Upper lobe of right lung (tissue), 1 donor: ENCODE data around the gene GRAMD1C. TPM values are rescaled to one million over a fixed set of nuclear protein-coding genes. Genes with fewer than 3 reads are reported as not detected.

ENCODE experiments used
- ATAC-seq: fragments of 200-7000 bp; cut with Tn5 transposase; one replicate; pipeline ENCODE4 v1.9.1; 2020; ENCODE audit warnings: mild to moderate bottlenecking, moderate library complexity
- DNase-seq: peaks from one replicate; pipeline ENCODE4 v3.0.0-alpha.2; 2020
- H3K27ac ChIP-seq: fragments of 200-600 bp; one replicate; pipeline ENCODE4 v1.8.0; 2022
- H3K27me3 ChIP-seq: fragments of 200-600 bp; one replicate; pipeline ENCODE4 v1.8.0; 2022; ENCODE audit warnings: mild to moderate bottlenecking
- H3K36me3 ChIP-seq: fragments of 200-600 bp; one replicate; pipeline ENCODE4 v1.8.0; 2022
- H3K4me1 ChIP-seq: fragments of 200-600 bp; one replicate; pipeline ENCODE4 v1.8.0; 2022
- H3K4me3 ChIP-seq: fragments of 200-600 bp; one replicate; pipeline ENCODE4 v1.8.0; 2022; ENCODE audit warnings: mild to moderate bottlenecking
- H3K9me3 ChIP-seq: fragments of 200-600 bp; one replicate; pipeline ENCODE4 v1.8.0; 2022
- intact Hi-C: fragments of 100-400 bp; cut with DNase I; formaldehyde crosslinking; loops from one replicate; pipeline ENCODE4 v1.11.0; 2022
- total RNA-seq: library from RNA; stranded (reverse); fragmentation: NEBNext Ultra II Directional; extraction: Animal tissue kit (Norgen Biotek cat#: 25700); gene quantifications from one replicate; pipeline ENCODE4 v1.2.1, GENCODE V29; 2021
- TF ChIP-seq, protein P1 (sequence below): fragments of 200-600 bp; IDR thresholded peaks from one replicate; pipeline ENCODE4 v1.8.0; 2022; ENCODE audit warnings: antibody characterized with exemption
- donor health status: DM: no; HTN: yes; CAD: no; lungs with severe emphysema.

The GRAMD1C gene
- total RNA-seq, 1 donor from 2014 or later = 6.4 TPM

GRCh38 chr3:113927556-113927955 lies 89.0 kb downstream of the GRAMD1C start:
- H3K36me3 ChIP-seq = no peaks in the 10 kb centered on the region
- H3K27me3 ChIP-seq = no peaks in the 10 kb centered on the region
- no peaks in the 10 kb centered on the region for H3K4me1 ChIP-seq
- TF ChIP-seq, protein P1, sequence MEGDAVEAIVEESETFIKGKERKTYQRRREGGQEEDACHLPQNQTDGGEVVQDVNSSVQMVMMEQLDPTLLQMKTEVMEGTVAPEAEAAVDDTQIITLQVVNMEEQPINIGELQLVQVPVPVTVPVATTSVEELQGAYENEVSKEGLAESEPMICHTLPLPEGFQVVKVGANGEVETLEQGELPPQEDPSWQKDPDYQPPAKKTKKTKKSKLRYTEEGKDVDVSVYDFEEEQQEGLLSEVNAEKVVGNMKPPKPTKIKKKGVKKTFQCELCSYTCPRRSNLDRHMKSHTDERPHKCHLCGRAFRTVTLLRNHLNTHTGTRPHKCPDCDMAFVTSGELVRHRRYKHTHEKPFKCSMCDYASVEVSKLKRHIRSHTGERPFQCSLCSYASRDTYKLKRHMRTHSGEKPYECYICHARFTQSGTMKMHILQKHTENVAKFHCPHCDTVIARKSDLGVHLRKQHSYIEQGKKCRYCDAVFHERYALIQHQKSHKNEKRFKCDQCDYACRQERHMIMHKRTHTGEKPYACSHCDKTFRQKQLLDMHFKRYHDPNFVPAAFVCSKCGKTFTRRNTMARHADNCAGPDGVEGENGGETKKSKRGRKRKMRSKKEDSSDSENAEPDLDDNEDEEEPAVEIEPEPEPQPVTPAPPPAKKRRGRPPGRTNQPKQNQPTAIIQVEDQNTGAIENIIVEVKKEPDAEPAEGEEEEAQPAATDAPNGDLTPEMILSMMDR = no peak
- no peak overlapping the region for H3K27ac ChIP-seq
- DNase-seq (no peak), ATAC-seq (no peak)
- peaks cover 6% of the 10 kb centered on the region for H3K9me3 ChIP-seq
- no peak overlapping the region for H3K4me3 ChIP-seq
- intact Hi-C loops = no loop called here

- no peaks in the 10 kb centered on the region for H3K27me3 ChIP-seq
- intact Hi-C loops = no loop called here
- ATAC-seq = no peak
- no peaks in the 10 kb centered on the region for H3K9me3 ChIP-seq
- H3K27ac ChIP-seq = peak overlapping the region; percentile 65
- TF ChIP-seq, protein P1 = no peak
- DNase-seq = no peak
- H3K4me3 ChIP-seq = peak overlapping the region; percentile 80
- no peaks in the 10 kb centered on the region for H3K36me3 ChIP-seq
- H3K4me1 ChIP-seq = no peaks in the 10 kb centered on the region
These were observed 108.2 kb downstream of the GRAMD1C start for GRCh38 chr3:113946831-113947230.

DNA sequence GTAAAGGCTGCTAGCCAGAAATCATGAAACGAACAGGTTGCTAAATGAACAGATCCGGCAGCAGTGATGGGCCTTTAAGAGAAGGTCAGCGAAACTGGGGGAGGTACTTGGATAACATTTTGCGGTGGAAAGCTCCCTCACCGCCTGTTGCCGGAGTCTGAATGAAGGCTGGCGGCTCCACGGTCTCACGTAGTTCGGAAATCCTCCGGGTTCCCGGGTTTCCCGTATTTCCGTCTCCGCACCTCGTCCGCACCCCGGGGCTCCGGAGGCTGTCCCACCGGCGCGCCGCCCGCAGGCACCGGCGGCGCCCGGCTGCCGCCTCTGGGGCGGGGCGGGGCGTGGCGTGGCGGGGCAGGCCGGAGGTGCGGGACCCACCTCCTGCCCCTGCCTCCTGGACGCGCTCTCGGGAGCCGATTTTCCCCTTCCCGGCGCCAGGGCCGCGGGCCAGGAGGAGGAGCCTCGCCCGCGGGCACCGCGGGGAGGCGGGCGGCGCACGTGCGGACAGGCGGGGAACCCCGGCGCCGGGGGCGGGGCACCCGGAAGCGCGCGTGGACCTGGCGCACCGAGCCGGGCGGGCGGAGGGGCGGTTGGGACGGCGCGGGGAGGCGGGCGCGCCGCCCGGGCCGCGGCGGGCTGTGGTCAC lies 108.9 kb downstream of the GRAMD1C start, which contains the start of gene ZDHHC23:
ZDHHC23 (plus strand) TSS at position 642 of the 643 bp plus-strand sequence. CDS start 790 bp downstream, outside the sequence.
- Histone ChIP-seq H3K36me3 (no peaks in the 10 kb centered on the region), H3K27ac (peak within 1 kb of the TSS; percentile 65), H3K4me1 (no peaks in the 10 kb centered on the region), H3K9me3 (no peaks in the 10 kb centered on the region), H3K27me3 (no peaks in the 10 kb centered on the region), H3K4me3 (peak within 1 kb of the TSS; percentile 80)
- TF ChIP-seq, protein P1 = no peak
- DNase-seq (peak; percentile 94), ATAC-seq (peak; percentile 96)
- intact Hi-C loops = no loop called here

GRCh38 chr3:113948015-113948917 lies 109.7 kb downstream of the GRAMD1C start:
- TF ChIP-seq, protein P1 = no peak
- Histone ChIP-seq H3K4me1 (no peaks in the 10 kb centered on the region), H3K4me3 (peak overlapping the region; percentile 80), H3K9me3 (no peaks in the 10 kb centered on the region), H3K27me3 (no peaks in the 10 kb centered on the region), H3K36me3 (no peaks in the 10 kb centered on the region), H3K27ac (peak overlapping the region; percentile 53)
- ATAC-seq = peak; percentile 63
- intact Hi-C loops = no loop called here
- DNase-seq = peak; percentile 79

GRCh38 chr3:113952921-113953320 lies 114.3 kb downstream of the GRAMD1C start:
- no peak for ATAC-seq
- H3K36me3 ChIP-seq = no peaks in the 10 kb centered on the region

More at GRCh38 chr3:113952921-113953320, 114.3 kb downstream of the GRAMD1C start:
- Histone ChIP-seq H3K27me3 (no peaks in the 10 kb centered on the region), H3K27ac (no peak overlapping the region), H3K9me3 (no peaks in the 10 kb centered on the region), H3K4me1 (no peaks in the 10 kb centered on the region), H3K4me3 (no peak overlapping the region)
- TF ChIP-seq, protein P1 = no peak
- no peak for DNase-seq
- intact Hi-C loops = no loop called here
